Esophagus muscularis mucosa (tissue), 4 donors: ENCODE measurements around the gene HNF1A. TPM values are rescaled to one million over a fixed set of nuclear protein-coding genes. Genes with fewer than 3 reads are reported as not detected.

ENCODE experiments used
- DNase-seq: peaks from one replicate; pipeline ENCODE4 v3.0.0-alpha.2; 2017; ENCODE audit errors: extremely low spot score
- H3K27ac ChIP-seq, 4 donors: fragments of 200-600 bp; sonication (generic); replicated peaks in 1 of 4; 1 replicate in 3 of 4; 2 replicates in 1 of 4; pipeline ENCODE4 v1.5.1; 2016 to 2019; ENCODE audit warnings: mild to moderate bottlenecking in 1 of 4
- H3K27me3 ChIP-seq, 4 donors: fragments of 200-600 bp; sonication (generic); one replicate each; pipeline versions ENCODE4 v1.5.1 to v1.6.0; 2016 to 2019
- H3K36me3 ChIP-seq, 4 donors: fragments of 200-600 bp; sonication (generic); one replicate each; pipeline ENCODE4 v1.5.1; 2016 to 2019
- H3K4me1 ChIP-seq, 4 donors: fragments of 200-600 bp; sonication (generic); one replicate each; pipeline ENCODE4 v1.5.1; 2016 to 2019
- H3K4me3 ChIP-seq, 4 donors: fragments of 200-600 bp; sonication (generic); 1 replicate in 2 of 4; 2 replicates in 2 of 4; pipeline ENCODE4 v1.5.1; 2016 to 2019; ENCODE audit warnings: mild to moderate bottlenecking in 4 of 4, moderate library complexity in 1 of 4
- H3K9me3 ChIP-seq, 4 donors: fragments of 200-600 bp; sonication (generic); 1 replicate in 3 of 4; 2 replicates in 1 of 4; pipeline ENCODE4 v1.5.1; 2016 to 2019
- EP300 ChIP-seq: sonication (generic); formaldehyde crosslinking; IDR thresholded peaks from one replicate; pipeline ENCODE4 v1.6.1; 2017; ENCODE audit warnings: antibody characterized with exemption
- POLR2A ChIP-seq: fragments of 450-650 bp; IDR thresholded peaks from one replicate; pipeline ENCODE4 v1.6.1; 2017; ENCODE audit warnings: antibody characterized with exemption, moderate library complexity, mild to moderate bottlenecking, low read depth
- POLR2AphosphoS5 ChIP-seq, 2 donors: sonication (generic); formaldehyde crosslinking; IDR thresholded peaks; one replicate each; pipeline ENCODE4 v1.6.1; 2017; ENCODE audit warnings: antibody characterized with exemption in 2 of 2
- WGBS: methylation state at CpG from one replicate; pipeline ENCODE4 v1.1.5; 2018; 5-methylcytosine and 5-hydroxymethylcytosine counted together
- intact Hi-C: fragments of 100-400 bp; cut with DNase I; formaldehyde crosslinking; loops from one replicate; pipeline ENCODE4 v1.15.1; 2023
- total RNA-seq, 4 donors: library from RNA; depleted of rRNA; stranded (reverse); fragments of >200 nt; gene quantifications; one replicate each; pipeline versions ENCODE4 v1.1.0 to v1.2.1, GENCODE V29; 2016
- TF ChIP-seq, protein P1 (sequence below), 3 experiments: fragments of 200-600 bp in 2 of 3; fragments of 450-650 bp in 1 of 3; sonication (generic) in 2 of 3; IDR thresholded peaks; one replicate each; pipeline ENCODE4 v1.5.1; 2017 to 2019; ENCODE audit warnings: antibody characterized with exemption in 3 of 3, mild to moderate bottlenecking in 2 of 3, moderate library complexity in 1 of 3

HNF1A gene, protein sequence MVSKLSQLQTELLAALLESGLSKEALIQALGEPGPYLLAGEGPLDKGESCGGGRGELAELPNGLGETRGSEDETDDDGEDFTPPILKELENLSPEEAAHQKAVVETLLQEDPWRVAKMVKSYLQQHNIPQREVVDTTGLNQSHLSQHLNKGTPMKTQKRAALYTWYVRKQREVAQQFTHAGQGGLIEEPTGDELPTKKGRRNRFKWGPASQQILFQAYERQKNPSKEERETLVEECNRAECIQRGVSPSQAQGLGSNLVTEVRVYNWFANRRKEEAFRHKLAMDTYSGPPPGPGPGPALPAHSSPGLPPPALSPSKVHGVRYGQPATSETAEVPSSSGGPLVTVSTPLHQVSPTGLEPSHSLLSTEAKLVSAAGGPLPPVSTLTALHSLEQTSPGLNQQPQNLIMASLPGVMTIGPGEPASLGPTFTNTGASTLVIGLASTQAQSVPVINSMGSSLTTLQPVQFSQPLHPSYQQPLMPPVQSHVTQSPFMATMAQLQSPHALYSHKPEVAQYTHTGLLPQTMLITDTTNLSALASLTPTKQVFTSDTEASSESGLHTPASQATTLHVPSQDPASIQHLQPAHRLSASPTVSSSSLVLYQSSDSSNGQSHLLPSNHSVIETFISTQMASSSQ
- not detected for total RNA-seq

DNA sequence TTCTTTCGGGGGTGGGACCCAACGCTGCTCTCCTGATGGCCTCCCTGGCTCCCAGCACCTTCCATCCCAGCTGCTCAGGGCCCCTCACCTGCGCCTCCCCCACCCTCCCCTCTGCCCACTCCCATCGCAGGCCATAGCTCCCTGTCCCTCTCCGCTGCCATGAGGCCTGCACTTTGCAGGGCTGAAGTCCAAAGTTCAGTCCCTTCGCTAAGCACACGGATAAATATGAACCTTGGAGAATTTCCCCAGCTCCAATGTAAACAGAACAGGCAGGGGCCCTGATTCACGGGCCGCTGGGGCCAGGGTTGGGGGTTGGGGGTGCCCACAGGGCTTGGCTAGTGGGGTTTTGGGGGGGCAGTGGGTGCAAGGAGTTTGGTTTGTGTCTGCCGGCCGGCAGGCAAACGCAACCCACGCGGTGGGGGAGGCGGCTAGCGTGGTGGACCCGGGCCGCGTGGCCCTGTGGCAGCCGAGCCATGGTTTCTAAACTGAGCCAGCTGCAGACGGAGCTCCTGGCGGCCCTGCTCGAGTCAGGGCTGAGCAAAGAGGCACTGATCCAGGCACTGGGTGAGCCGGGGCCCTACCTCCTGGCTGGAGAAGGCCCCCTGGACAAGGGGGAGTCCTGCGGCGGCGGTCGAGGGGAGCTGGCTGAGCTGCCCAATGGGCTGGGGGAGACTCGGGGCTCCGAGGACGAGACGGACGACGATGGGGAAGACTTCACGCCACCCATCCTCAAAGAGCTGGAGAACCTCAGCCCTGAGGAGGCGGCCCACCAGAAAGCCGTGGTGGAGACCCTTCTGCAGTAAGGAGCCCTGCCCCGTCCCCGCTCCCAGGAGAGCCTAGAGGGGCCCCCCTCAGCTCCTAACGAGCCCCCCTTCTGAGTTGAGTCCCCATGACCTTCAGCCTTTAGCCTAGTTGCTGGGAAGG, at the start of gene HNF1A:
Gene HNF1A, plus strand, starts transcription at position 248 of the 924 bp plus-strand sequence. Its CDS starts 226 bp downstream, at position 474.
- TF ChIP-seq, protein P1, sequence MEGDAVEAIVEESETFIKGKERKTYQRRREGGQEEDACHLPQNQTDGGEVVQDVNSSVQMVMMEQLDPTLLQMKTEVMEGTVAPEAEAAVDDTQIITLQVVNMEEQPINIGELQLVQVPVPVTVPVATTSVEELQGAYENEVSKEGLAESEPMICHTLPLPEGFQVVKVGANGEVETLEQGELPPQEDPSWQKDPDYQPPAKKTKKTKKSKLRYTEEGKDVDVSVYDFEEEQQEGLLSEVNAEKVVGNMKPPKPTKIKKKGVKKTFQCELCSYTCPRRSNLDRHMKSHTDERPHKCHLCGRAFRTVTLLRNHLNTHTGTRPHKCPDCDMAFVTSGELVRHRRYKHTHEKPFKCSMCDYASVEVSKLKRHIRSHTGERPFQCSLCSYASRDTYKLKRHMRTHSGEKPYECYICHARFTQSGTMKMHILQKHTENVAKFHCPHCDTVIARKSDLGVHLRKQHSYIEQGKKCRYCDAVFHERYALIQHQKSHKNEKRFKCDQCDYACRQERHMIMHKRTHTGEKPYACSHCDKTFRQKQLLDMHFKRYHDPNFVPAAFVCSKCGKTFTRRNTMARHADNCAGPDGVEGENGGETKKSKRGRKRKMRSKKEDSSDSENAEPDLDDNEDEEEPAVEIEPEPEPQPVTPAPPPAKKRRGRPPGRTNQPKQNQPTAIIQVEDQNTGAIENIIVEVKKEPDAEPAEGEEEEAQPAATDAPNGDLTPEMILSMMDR (IDR thresholded peaks at IDR 0.05): no peak
- TF ChIP-seq POLR2A (no peak), EP300 (no peak), POLR2AphosphoS5 (IDR thresholded peaks at IDR 0.05) (no peak)
- intact Hi-C loops: no loop called here
- no peak within 1 kb of the TSS for H3K4me3 ChIP-seq
- H3K36me3 ChIP-seq: no peaks in the 10 kb centered on the region
- H3K27me3 ChIP-seq: peaks cover 0 to 9% (median 0%) of the 10 kb centered on the region in 4 donors
- no peak for DNase-seq
- H3K9me3 ChIP-seq: no peaks in the 10 kb centered on the region
- WGBS: 71% methylated on average over 17 of the region's 40 CpGs
- peak within 1 kb of the TSS in 1 of 4 donors; percentile 13 for H3K27ac ChIP-seq
- peaks cover 0 to 11% (median 9%) of the 10 kb centered on the region in 4 donors for H3K4me1 ChIP-seq

DNA sequence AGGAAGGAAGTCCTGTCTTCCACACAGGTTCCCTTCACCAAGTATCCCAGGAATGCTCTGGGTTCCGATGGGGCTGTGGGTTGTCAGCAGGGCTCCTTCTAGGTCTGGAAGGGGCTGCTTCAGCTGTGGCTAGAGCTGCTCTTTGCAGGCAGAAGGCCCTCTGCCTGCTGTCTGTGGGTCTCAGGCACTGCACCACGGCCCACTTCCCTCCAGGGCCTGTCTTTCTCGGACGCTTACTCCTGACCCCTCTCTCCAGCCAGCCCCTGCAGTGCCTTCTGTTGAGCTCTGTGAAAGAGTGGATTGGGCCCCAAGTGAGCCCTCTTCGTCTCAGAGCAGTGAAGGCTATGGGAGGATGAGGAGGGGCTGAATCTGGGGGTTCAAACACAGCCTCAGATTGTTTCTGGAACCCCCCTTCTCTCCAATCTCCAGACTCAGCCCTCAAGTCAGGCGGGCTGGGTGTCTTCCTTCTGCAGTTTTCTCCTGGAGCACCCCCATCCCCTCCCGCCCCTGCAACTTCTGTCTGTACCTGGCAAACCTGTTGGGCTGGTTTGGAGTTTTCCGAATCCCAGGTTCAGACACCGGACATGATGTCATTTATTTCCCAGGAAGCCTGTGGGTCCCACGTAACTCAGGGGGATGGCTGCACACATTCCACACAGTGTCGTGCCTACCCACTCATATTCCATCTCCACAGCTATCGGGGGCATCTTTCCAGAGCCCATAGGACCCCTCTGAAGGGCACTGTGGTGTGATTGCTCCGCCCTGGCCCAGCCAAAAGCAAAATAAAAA, 49.3 kb upstream of the HNF1A start:
- H3K27ac ChIP-seq: no peak overlapping the region
- H3K4me1 ChIP-seq: no peaks in the 10 kb centered on the region
- no peaks in the 10 kb centered on the region for H3K36me3 ChIP-seq
- 81% methylated on average over 13 of the region's 13 CpGs for WGBS
- no peak overlapping the region for H3K4me3 ChIP-seq
- no peaks in the 10 kb centered on the region for H3K27me3 ChIP-seq
- no peaks in the 10 kb centered on the region for H3K9me3 ChIP-seq
- no peak for DNase-seq
- intact Hi-C loops: no loop called here
- TF ChIP-seq, protein P1 (IDR thresholded peaks at IDR 0.05): no peak
- TF ChIP-seq POLR2AphosphoS5 (IDR thresholded peaks at IDR 0.05): no peak
- no peak for TF ChIP-seq POLR2A
- no peak for TF ChIP-seq EP300

DNA sequence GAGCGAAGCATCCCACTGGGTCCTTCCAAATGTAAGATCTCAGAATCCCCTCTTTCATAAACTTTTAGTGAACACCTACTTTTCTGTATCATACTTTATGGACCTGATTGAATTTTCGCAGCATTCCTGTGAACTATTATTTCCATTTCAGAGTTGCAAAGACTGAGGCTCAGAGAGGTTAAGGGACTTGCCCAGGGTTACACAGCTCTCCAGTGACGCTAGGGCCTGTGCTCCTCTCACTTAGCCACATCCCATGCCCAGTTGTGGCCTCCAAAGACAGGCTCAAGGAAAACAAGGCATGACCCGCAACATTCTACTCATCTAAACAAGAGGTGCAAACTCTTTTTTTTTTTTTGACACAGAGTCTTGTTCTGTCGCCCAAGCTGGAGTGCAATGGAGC, 48.3 kb upstream of the HNF1A start:
- Histone ChIP-seq H3K27me3 (no peaks in the 10 kb centered on the region), H3K36me3 (no peaks in the 10 kb centered on the region), H3K27ac (no peak overlapping the region), H3K4me3 (no peak overlapping the region), H3K9me3 (no peaks in the 10 kb centered on the region), H3K4me1 (no peaks in the 10 kb centered on the region)
- intact Hi-C loops: no loop called here
- DNase-seq: no peak
- TF ChIP-seq POLR2A (no peak), EP300 (no peak), POLR2AphosphoS5 (IDR thresholded peaks at IDR 0.05) (no peak)
- TF ChIP-seq, protein P1 (IDR thresholded peaks at IDR 0.05): no peak
- WGBS: 91% methylated on average over 5 of the region's 5 CpGs

DNA sequence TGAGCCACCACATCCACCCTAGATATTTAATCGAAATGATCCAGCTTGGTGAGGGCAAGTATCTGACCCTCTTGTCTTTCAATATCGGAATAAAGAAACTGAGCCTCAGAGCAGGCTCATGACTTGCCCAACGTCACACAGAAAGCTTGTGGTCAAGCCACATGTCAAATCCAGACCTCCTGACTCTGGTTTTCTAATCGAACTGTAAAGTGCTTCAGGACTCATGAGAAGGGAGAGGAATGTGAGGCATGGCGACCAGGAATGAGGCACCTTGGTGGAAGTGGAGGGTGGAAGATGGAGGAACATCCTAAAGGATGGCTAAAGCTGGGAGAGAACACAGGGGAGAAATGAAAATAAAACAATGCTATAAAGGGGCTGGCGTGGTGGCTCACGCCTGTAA, 46.3 kb upstream of the HNF1A start:
- Histone ChIP-seq H3K9me3 (no peaks in the 10 kb centered on the region), H3K27ac (no peak overlapping the region), H3K36me3 (no peaks in the 10 kb centered on the region), H3K4me3 (no peak overlapping the region), H3K4me1 (no peaks in the 10 kb centered on the region), H3K27me3 (peaks cover 0 to 6% (median 0%) of the 10 kb centered on the region in 4 donors)
- TF ChIP-seq POLR2A: no peak
- no peak for TF ChIP-seq POLR2AphosphoS5 (IDR thresholded peaks at IDR 0.05)
- no peak for TF ChIP-seq EP300
- TF ChIP-seq, protein P1 (IDR thresholded peaks at IDR 0.05): no peak
- no peak for DNase-seq
- intact Hi-C loops: no loop called here
- WGBS: 85% methylated on average over 7 of the region's 7 CpGs
